Measurements from ENCODE around the gene NDFIP2. TPM values are rescaled to one million over a fixed set of nuclear protein-coding genes. Genes with fewer than 3 reads are reported as not detected.

NDFIP2 gene
- total RNA-seq, 1 donor from 2014 or later, result 22.7 TPM

DNA sequence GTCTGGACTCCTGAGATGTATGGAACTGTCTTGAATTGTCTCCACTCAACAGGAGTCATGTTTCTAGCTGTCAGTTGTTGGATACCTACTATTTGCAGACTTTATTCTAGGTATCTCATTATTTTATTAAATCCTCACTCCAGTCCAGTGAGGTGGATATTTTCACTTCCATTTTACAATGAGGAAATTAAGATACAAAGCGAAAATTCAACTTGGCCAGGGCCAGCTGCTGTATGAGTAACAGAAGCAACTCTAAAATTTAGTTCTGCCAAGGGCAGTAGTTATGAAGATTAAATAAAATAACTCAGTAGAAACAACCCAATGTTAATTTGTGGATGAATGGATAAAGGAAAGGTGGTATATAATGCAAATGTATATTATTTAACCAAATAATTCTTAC lies 12.6 kb upstream of the NDFIP2 start:
- no peak overlapping the region for H3K27ac Mint-ChIP-seq (ENCODE audit: unreplicated experiment)
- H3K4me3 Mint-ChIP-seq, result no peak overlapping the region
- H3K36me3 Mint-ChIP-seq (ENCODE audit: low read depth), result no peaks in the 10 kb centered on the region
- no peaks in the 10 kb centered on the region for H3K27me3 Mint-ChIP-seq (ENCODE audit: low read depth)
- no peaks in the 10 kb centered on the region for H3K4me1 Mint-ChIP-seq
- TF ChIP-seq, protein P1, sequence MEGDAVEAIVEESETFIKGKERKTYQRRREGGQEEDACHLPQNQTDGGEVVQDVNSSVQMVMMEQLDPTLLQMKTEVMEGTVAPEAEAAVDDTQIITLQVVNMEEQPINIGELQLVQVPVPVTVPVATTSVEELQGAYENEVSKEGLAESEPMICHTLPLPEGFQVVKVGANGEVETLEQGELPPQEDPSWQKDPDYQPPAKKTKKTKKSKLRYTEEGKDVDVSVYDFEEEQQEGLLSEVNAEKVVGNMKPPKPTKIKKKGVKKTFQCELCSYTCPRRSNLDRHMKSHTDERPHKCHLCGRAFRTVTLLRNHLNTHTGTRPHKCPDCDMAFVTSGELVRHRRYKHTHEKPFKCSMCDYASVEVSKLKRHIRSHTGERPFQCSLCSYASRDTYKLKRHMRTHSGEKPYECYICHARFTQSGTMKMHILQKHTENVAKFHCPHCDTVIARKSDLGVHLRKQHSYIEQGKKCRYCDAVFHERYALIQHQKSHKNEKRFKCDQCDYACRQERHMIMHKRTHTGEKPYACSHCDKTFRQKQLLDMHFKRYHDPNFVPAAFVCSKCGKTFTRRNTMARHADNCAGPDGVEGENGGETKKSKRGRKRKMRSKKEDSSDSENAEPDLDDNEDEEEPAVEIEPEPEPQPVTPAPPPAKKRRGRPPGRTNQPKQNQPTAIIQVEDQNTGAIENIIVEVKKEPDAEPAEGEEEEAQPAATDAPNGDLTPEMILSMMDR (conservative IDR thresholded peaks at IDR 0.05), result no peak
- no peaks in the 10 kb centered on the region for H3K9me3 Mint-ChIP-seq
- DNase-seq (ENCODE audit: low read depth, low spot score), result no peak

DNA sequence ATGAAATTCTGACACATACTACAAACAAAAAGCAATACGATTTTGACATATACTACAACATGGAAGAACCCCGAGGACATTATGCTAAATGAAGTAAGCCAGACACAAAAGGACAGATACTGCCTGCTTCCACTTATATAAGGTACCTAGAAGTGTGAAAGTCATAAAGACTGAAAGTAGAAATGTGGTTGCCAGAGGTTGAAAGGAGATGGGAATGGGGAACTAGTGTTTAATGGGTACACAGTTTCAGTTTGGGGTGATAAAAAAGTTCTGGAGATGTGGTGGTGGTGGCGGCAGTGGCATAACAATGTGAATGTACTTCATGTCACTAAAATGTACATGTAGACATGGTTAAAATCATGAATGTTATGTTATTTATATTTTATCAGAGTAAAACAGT lies 12.1 kb upstream of the NDFIP2 start:
- Mint-ChIP-seq H3K36me3 (ENCODE audit: low read depth) (no peaks in the 10 kb centered on the region), H3K4me1 (no peaks in the 10 kb centered on the region), H3K4me3 (no peak overlapping the region), H3K9me3 (no peaks in the 10 kb centered on the region), H3K27me3 (ENCODE audit: low read depth) (no peaks in the 10 kb centered on the region), H3K27ac (ENCODE audit: unreplicated experiment) (no peak overlapping the region)
- DNase-seq (ENCODE audit: low read depth, low spot score), result no peak
- TF ChIP-seq, protein P1 (conservative IDR thresholded peaks at IDR 0.05), result no peak

DNA sequence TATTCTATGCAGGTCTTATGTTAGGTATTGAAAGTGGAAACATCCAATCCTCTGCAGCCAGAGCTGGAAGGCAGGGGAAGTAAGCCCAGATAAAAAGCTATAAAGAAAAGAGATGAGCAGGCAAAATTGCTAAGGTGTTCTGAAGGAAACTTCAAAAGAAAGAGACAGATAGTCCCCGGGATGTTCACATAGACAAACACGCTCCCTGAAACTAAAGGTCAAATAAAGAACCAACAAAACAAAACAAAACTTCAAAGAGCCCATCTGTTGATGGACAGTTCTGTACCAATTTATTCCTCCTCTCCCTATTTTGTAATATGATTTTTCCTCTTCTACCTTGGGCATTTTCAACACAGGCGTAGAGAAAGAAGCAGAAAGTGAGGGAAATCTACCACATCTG lies 11.3 kb upstream of the NDFIP2 start:
- H3K4me1 Mint-ChIP-seq, result no peaks in the 10 kb centered on the region
- DNase-seq (ENCODE audit: low read depth, low spot score), result no peak
- peaks cover 2% of the 10 kb centered on the region for H3K9me3 Mint-ChIP-seq
- H3K27me3 Mint-ChIP-seq (ENCODE audit: low read depth), result no peaks in the 10 kb centered on the region
- H3K4me3 Mint-ChIP-seq, result no peak overlapping the region
- no peak overlapping the region for H3K27ac Mint-ChIP-seq (ENCODE audit: unreplicated experiment)
- no peaks in the 10 kb centered on the region for H3K36me3 Mint-ChIP-seq (ENCODE audit: low read depth)
- TF ChIP-seq, protein P1 (conservative IDR thresholded peaks at IDR 0.05), result no peak

DNA sequence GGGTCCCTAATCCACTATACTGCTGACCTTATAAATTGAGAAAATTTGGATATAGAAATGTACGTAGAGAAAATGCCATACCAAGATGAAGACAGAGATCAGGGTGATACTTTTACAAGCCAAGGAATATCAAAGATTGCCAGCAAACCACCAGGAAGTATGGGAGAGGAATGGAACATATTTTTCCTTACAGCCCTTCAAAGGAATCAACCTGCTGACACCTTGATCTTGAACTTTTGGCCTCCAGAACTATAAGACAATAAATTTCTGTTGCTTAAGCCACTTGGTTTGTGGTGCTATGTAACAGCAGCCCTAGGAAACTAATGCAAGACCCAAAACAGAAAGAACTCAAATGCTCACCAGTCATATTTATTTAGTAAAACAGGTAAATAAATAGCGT lies 10.3 kb upstream of the NDFIP2 start:
- DNase-seq (ENCODE audit: low read depth, low spot score), result no peak
- no peak overlapping the region for H3K27ac Mint-ChIP-seq (ENCODE audit: unreplicated experiment)
- no peak overlapping the region for H3K4me3 Mint-ChIP-seq
- peaks cover 3% of the 10 kb centered on the region for H3K9me3 Mint-ChIP-seq
- no peaks in the 10 kb centered on the region for H3K36me3 Mint-ChIP-seq (ENCODE audit: low read depth)
- no peaks in the 10 kb centered on the region for H3K4me1 Mint-ChIP-seq
- TF ChIP-seq, protein P1 (conservative IDR thresholded peaks at IDR 0.05), result no peak
- no peaks in the 10 kb centered on the region for H3K27me3 Mint-ChIP-seq (ENCODE audit: low read depth)

DNA sequence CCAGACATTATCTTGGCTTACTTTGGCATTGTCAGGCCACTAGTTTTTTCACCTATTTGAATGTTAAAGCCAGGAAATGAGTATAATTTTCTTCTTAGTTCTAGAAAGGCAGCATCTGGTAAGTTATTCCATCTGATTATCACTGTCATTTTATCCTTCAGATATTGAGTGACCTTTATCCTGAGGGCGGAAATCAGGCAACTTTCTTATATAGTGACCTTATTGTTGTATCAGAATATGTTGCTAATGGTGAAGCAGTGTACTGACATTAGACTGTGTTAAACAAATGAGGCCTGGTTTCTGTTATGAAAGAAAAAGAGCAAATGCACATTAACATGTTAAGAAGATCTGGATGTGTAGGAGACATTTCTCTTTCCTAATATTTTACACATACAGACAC lies 5.4 kb upstream of the NDFIP2 start:
- Mint-ChIP-seq H3K27me3 (ENCODE audit: low read depth) (peaks cover 37% of the 10 kb centered on the region), H3K36me3 (ENCODE audit: low read depth) (no peaks in the 10 kb centered on the region), H3K4me1 (peaks cover 1% of the 10 kb centered on the region), H3K27ac (ENCODE audit: unreplicated experiment) (no peak overlapping the region), H3K9me3 (peaks cover 3% of the 10 kb centered on the region), H3K4me3 (no peak overlapping the region)
- TF ChIP-seq, protein P1 (conservative IDR thresholded peaks at IDR 0.05), result no peak
- no peak for DNase-seq (ENCODE audit: low read depth, low spot score)

DNA sequence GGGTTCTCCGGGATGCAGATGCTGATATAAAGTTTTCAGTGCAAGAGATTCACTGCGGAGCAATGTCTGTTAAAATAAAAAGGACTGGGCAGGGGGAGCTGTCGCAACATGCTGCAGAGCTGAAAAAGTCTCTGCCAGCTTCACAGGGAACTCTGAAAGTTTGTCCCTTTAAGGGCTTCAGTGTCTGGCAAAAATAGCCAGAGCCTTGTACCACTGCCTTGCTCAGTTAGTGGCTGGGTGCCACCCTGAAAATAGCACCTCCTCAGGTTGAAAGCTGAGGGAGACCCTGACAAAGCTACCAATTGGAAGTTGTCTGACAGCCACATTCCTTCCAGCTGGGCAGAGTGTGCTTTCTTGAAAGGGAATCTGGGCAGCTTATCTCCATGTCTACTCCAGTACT lies 3.0 kb upstream of the NDFIP2 start:
- no peak overlapping the region for H3K27ac Mint-ChIP-seq (ENCODE audit: unreplicated experiment)
- H3K9me3 Mint-ChIP-seq, result peaks cover 3% of the 10 kb centered on the region
- no peak for DNase-seq (ENCODE audit: low read depth, low spot score)
- H3K4me3 Mint-ChIP-seq, result no peak overlapping the region
- H3K36me3 Mint-ChIP-seq (ENCODE audit: low read depth), result no peaks in the 10 kb centered on the region
- H3K27me3 Mint-ChIP-seq (ENCODE audit: low read depth), result peaks cover 47% of the 10 kb centered on the region
- TF ChIP-seq, protein P1 (conservative IDR thresholded peaks at IDR 0.05), result no peak
- H3K4me1 Mint-ChIP-seq, result peaks cover 16% of the 10 kb centered on the region

Data from neural crest cell (in vitro differentiated cells).